ENCODE measurements around the gene MBD1. TPM values are rescaled to one million over a fixed set of nuclear protein-coding genes. Genes with fewer than 3 reads are reported as not detected.
A peak's percentile ranks its signal among the peaks of the same experiment; 100 is the strongest.

Gene MBD1
- total RNA-seq, 1 experiment from 2014 or later = 43.5 TPM

DNA sequence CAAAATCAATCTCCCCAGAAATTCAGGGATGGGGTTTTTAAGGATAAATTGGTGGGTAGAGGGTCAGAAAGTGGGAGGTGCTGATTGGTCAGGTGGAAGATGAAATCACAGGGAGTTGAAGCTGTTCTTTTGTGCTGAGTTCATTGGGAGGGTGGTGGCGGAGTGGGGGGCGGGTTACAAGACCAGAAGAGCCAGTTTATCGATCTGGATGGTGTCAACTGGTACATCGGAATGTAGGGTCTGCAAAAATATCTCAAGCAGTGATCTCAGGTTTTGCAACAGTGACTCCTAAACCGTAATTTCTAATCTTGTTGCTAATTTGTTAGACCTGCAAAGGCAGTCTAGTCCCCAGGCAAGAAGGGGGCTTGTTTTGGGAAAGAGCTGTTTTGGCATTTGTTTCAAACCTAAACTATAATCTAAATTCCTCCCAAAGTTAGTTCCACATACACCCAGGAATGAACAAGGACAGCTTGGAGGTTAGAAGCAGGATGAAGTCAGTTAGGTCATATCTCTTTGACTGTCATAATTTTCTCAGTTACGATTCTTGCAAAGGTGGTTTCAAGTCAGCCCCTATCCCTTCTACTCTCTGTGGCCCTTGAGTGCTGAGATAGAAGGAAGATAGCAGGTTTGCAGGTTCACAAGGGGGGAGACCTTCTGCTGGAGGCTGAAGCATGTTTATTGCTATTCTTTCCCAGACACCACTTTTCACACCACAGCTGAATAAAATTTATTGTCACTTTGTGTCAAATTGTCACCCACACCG is 18.5 kb upstream of the MBD1 start:
- peaks cover 13% of the 10 kb centered on the region for H3K4me1 ChIP-seq (replicated peaks; ENCODE audit: insufficient read depth)
- H3K27ac ChIP-seq = no peak overlapping the region
- H2AFZ ChIP-seq = no peak overlapping the region
- TF ChIP-seq, protein P1, sequence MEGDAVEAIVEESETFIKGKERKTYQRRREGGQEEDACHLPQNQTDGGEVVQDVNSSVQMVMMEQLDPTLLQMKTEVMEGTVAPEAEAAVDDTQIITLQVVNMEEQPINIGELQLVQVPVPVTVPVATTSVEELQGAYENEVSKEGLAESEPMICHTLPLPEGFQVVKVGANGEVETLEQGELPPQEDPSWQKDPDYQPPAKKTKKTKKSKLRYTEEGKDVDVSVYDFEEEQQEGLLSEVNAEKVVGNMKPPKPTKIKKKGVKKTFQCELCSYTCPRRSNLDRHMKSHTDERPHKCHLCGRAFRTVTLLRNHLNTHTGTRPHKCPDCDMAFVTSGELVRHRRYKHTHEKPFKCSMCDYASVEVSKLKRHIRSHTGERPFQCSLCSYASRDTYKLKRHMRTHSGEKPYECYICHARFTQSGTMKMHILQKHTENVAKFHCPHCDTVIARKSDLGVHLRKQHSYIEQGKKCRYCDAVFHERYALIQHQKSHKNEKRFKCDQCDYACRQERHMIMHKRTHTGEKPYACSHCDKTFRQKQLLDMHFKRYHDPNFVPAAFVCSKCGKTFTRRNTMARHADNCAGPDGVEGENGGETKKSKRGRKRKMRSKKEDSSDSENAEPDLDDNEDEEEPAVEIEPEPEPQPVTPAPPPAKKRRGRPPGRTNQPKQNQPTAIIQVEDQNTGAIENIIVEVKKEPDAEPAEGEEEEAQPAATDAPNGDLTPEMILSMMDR (conservative IDR thresholded peaks at IDR 0.05) = no peak
- no peak for TF ChIP-seq EZH2 (IDR thresholded peaks at IDR 0.05; ENCODE audit: low read depth)
- intact Hi-C loops (cut with micrococcal nuclease; ENCODE audit: unreplicated experiment) = no loop called here
- H3F3A ChIP-seq (ENCODE audit: insufficient read depth, low read depth) = no peaks in the 10 kb centered on the region
- no peaks in the 10 kb centered on the region for H3K9me3 ChIP-seq (ENCODE audit: insufficient read depth, low read depth)
- BruUV-seq (replicated peaks) = no TSS peak
- ChIA-PET POLR2A (ENCODE audit: unreplicated experiment) (no interaction called here), CTCF (no interaction called here)
- H3K27me3 ChIP-seq (ENCODE audit: insufficient read depth, low read depth) = no peaks in the 10 kb centered on the region; the same call in 1 of the 2 replicates
- no peak for DNase-seq
- no peaks in the 10 kb centered on the region for H3K79me2 ChIP-seq (ENCODE audit: low read depth)
- H3K9me2 ChIP-seq (ENCODE audit: insufficient read depth) = no peaks in the 10 kb centered on the region
- H3K36me3 ChIP-seq (ENCODE audit: low read depth) = no peaks in the 10 kb centered on the region
- H4K20me1 ChIP-seq (ENCODE audit: insufficient read depth) = no peaks in the 10 kb centered on the region
- H3K4me2 ChIP-seq = peak overlapping the region; percentile 40; the same call in 1 of the 2 replicates
- H3K4me3 ChIP-seq = no peak overlapping the region

DNA sequence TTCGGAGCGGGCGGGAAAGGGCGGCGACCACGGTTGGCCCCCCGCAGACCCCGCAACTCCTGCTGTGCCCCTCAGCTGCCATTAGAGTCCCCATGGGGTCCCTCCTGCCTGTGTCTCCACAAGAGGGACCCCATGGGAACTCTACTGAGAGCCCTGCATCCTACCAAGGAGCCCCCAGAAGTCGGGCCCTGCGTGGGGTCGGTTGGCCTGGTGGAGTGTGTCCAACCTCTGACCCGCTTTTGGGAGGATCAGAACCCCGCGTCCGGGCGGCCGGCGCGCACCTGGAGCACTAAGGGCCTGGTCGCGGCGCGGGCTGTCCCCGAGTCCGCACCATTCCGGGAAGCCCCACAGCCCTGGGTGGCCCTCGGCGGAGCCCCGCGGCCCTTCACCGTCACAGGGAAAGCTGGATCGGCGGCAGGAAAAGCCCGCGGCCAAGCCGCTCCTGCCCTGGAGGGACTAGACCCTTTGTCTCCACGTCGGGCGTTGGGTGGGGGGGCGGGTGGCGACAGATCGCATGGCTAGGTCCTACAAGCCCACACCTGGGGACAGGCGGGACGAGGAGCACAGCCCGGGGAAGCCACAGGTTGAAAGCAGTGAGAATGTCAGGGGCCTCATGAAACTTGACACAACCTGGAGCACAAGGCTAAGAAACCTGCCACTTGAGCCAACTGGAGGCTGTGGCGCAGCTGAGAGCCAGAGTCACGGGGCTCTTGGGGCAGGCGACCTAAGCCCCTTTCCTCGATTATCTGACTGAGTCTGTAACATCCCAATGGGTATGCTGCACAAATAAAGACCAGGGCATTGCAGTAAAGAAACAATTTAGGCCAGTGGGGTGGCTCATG is 17.3 kb upstream of the MBD1 start:
- TF ChIP-seq, protein P1 (conservative IDR thresholded peaks at IDR 0.05) = no peak
- TF ChIP-seq EZH2 (IDR thresholded peaks at IDR 0.05; ENCODE audit: low read depth) = no peak
- no peaks in the 10 kb centered on the region for H3K36me3 ChIP-seq (ENCODE audit: low read depth)
- no peaks in the 10 kb centered on the region for H4K20me1 ChIP-seq (ENCODE audit: insufficient read depth)
- H3K27me3 ChIP-seq (ENCODE audit: insufficient read depth, low read depth) = no peaks in the 10 kb centered on the region; the same call in 1 of the 2 replicates
- no peaks in the 10 kb centered on the region for H3K79me2 ChIP-seq (ENCODE audit: low read depth)
- DNase-seq = no peak
- H2AFZ ChIP-seq = no peak overlapping the region
- no peaks in the 10 kb centered on the region for H3K9me3 ChIP-seq (ENCODE audit: insufficient read depth, low read depth)
- POLR2A ChIA-PET (ENCODE audit: unreplicated experiment) = no interaction called here
- H3K4me3 ChIP-seq = no peak overlapping the region
- intact Hi-C loops (cut with micrococcal nuclease; ENCODE audit: unreplicated experiment) = no loop called here
- no peaks in the 10 kb centered on the region for H3K9me2 ChIP-seq (ENCODE audit: insufficient read depth)
- peaks cover 13% of the 10 kb centered on the region for H3K4me1 ChIP-seq (replicated peaks; ENCODE audit: insufficient read depth)
- peak overlapping the region; percentile 75; the same call in 1 of the 2 replicates for H3K4me2 ChIP-seq
- BruUV-seq (replicated peaks) = no TSS peak
- no peak overlapping the region for H3K27ac ChIP-seq
- H3F3A ChIP-seq (ENCODE audit: insufficient read depth, low read depth) = no peaks in the 10 kb centered on the region
- CTCF ChIA-PET = no interaction called here

GRCh38 chr18:50297621-50298442 is 16.5 kb upstream of the MBD1 start:
- Histone ChIP-seq H3K79me2 (ENCODE audit: low read depth) (no peaks in the 10 kb centered on the region), H3K4me2 (peak overlapping the region; percentile 75), H3K9me3 (ENCODE audit: insufficient read depth, low read depth) (no peaks in the 10 kb centered on the region), H4K20me1 (ENCODE audit: insufficient read depth) (no peaks in the 10 kb centered on the region), H3K4me1 (replicated peaks; ENCODE audit: insufficient read depth) (peaks cover 13% of the 10 kb centered on the region), H3K27ac (no peak overlapping the region), H3K36me3 (ENCODE audit: low read depth) (no peaks in the 10 kb centered on the region), H3K4me3 (peak overlapping the region; percentile 45; the same call in 1 of the 2 replicates), H3K27me3 (ENCODE audit: insufficient read depth, low read depth) (no peaks in the 10 kb centered on the region), H3K9me2 (ENCODE audit: insufficient read depth) (no peaks in the 10 kb centered on the region), H2AFZ (0 out of 2 replicates have a peak overlapping the region, but pooled peaks have one; percentile 66), H3F3A (ENCODE audit: insufficient read depth, low read depth) (no peaks in the 10 kb centered on the region)
- intact Hi-C loops (cut with micrococcal nuclease; ENCODE audit: unreplicated experiment) = no loop called here
- TF ChIP-seq EZH2 (IDR thresholded peaks at IDR 0.05; ENCODE audit: low read depth) = no peak
- TF ChIP-seq, protein P1 (conservative IDR thresholded peaks at IDR 0.05) = no peak
- BruUV-seq (replicated peaks) = no TSS peak
- POLR2A ChIA-PET (ENCODE audit: unreplicated experiment) = no interaction called here
- peak in 1 of 2 experiments; percentile 52 for DNase-seq
- CTCF ChIA-PET = no interaction called here
